ENCODE data around the gene MB.

Gene MB

GRCh38 chr22:35563211-35563610 lies 53.9 kb downstream of the MB start:
- TF ChIP-seq, protein P1, sequence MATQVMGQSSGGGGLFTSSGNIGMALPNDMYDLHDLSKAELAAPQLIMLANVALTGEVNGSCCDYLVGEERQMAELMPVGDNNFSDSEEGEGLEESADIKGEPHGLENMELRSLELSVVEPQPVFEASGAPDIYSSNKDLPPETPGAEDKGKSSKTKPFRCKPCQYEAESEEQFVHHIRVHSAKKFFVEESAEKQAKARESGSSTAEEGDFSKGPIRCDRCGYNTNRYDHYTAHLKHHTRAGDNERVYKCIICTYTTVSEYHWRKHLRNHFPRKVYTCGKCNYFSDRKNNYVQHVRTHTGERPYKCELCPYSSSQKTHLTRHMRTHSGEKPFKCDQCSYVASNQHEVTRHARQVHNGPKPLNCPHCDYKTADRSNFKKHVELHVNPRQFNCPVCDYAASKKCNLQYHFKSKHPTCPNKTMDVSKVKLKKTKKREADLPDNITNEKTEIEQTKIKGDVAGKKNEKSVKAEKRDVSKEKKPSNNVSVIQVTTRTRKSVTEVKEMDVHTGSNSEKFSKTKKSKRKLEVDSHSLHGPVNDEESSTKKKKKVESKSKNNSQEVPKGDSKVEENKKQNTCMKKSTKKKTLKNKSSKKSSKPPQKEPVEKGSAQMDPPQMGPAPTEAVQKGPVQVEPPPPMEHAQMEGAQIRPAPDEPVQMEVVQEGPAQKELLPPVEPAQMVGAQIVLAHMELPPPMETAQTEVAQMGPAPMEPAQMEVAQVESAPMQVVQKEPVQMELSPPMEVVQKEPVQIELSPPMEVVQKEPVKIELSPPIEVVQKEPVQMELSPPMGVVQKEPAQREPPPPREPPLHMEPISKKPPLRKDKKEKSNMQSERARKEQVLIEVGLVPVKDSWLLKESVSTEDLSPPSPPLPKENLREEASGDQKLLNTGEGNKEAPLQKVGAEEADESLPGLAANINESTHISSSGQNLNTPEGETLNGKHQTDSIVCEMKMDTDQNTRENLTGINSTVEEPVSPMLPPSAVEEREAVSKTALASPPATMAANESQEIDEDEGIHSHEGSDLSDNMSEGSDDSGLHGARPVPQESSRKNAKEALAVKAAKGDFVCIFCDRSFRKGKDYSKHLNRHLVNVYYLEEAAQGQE (IDR thresholded peaks at IDR 0.05; ENCODE audit: insufficient read depth in 1 of 2, low read depth in 2 of 2, low read length in 2 of 2) = no peak
- TF ChIP-seq POLR2AphosphoS5 (IDR thresholded peaks at IDR 0.05; ENCODE audit: low read depth, low read length) = no peak
- no peak for TF ChIP-seq FOXP2 (optimal IDR thresholded peaks at IDR 0.05; ENCODE audit: borderline replicate concordance, extremely low read depth, extremely low read length, insufficient read depth)
- TF ChIP-seq TAF1 (IDR thresholded peaks at IDR 0.05; ENCODE audit: borderline replicate concordance, insufficient read depth, low read length) = no peak
- no peak for TF ChIP-seq SIN3A (IDR thresholded peaks at IDR 0.05; ENCODE audit: borderline replicate concordance, insufficient read depth, low read length)

DNA sequence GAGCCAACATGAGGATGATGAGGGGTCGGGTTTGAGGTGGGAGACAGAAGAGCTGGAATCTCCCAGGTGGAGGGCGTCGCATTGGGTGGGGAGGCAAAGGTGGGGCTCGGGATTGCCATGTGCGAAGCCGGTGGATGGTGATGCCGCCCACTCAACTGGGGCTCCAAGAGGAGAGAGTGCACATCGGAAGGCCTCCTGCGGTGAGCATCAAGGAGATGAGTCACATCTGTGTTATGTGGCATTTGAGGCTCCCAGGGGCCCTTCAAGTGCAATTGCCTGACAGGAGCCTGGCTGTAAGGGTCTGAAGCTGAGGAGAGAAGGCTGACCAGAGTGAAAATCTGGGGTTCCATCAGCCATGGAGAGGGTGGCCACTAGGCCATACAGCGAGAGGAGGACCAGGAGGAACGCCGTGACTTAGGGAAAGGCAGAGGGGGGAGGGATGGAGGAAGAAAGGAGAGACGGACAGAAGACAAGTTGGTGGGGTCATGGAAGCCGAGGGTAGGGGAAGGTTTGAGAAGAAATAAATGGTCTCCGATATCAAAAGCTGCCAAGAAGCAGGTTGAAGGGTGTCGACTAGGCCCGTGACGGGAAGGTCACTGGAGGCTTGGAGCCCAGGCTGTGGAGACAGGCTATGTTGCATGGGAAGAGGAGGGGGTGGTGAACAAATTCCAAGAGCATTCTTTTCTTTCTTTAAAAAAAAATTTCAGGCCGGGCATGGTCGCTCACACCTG lies 55.2 kb downstream of the MB start:
- TF ChIP-seq SIN3A (IDR thresholded peaks at IDR 0.05; ENCODE audit: borderline replicate concordance, insufficient read depth, low read length) (no peak), POLR2AphosphoS5 (IDR thresholded peaks at IDR 0.05; ENCODE audit: low read depth, low read length) (no peak), FOXP2 (optimal IDR thresholded peaks at IDR 0.05; ENCODE audit: borderline replicate concordance, extremely low read depth, extremely low read length, insufficient read depth) (no peak), TAF1 (IDR thresholded peaks at IDR 0.05; ENCODE audit: borderline replicate concordance, insufficient read depth, low read length) (no peak)
- TF ChIP-seq, protein P1 (IDR thresholded peaks at IDR 0.05; ENCODE audit: insufficient read depth in 1 of 2, low read depth in 2 of 2, low read length in 2 of 2) = no peak

- TF ChIP-seq, protein P1 (IDR thresholded peaks at IDR 0.05; ENCODE audit: insufficient read depth in 1 of 2, low read depth in 2 of 2, low read length in 2 of 2) = no peak
- TF ChIP-seq FOXP2 (optimal IDR thresholded peaks at IDR 0.05; ENCODE audit: borderline replicate concordance, extremely low read depth, extremely low read length, insufficient read depth) = no peak
These were observed 56.3 kb downstream of the MB start for GRCh38 chr22:35560824-35561223.

- TF ChIP-seq POLR2AphosphoS5 (IDR thresholded peaks at IDR 0.05; ENCODE audit: low read depth, low read length) = no peak
- no peak for TF ChIP-seq SIN3A (IDR thresholded peaks at IDR 0.05; ENCODE audit: borderline replicate concordance, insufficient read depth, low read length)
- TF ChIP-seq, protein P1 (IDR thresholded peaks at IDR 0.05; ENCODE audit: insufficient read depth in 1 of 2, low read depth in 2 of 2, low read length in 2 of 2) = no peak
- TF ChIP-seq TAF1 (IDR thresholded peaks at IDR 0.05; ENCODE audit: borderline replicate concordance, insufficient read depth, low read length) = no peak
- TF ChIP-seq FOXP2 (optimal IDR thresholded peaks at IDR 0.05; ENCODE audit: borderline replicate concordance, extremely low read depth, extremely low read length, insufficient read depth) = no peak
These were observed 56.8 kb downstream of the MB start for GRCh38 chr22:35560366-35560765.
